Left lung (tissue), 10 donors: ENCODE results near the gene TIAM2. TPM values are rescaled to one million over a fixed set of nuclear protein-coding genes. Genes with fewer than 3 reads are reported as not detected.
A peak's percentile ranks its signal among the peaks of the same experiment; 100 is the strongest.

Experiments
- ATAC-seq: fragments of 200-7000 bp; cut with Tn5 transposase; one replicate; pipeline ENCODE4 v1.9.1; 2020; ENCODE audit warnings: moderate library complexity
- DNase-seq, 4 donors: peaks; one replicate each; pipeline ENCODE4 v3.0.0-alpha.2; 2013 to 2020
- H3K27ac ChIP-seq, 2 donors: fragments of 200-600 bp; sonication (generic) in 1 of 2; one replicate each; pipeline versions ENCODE4 v1.5.0 to v1.8.0; 2020 to 2021
- H3K27me3 ChIP-seq, 2 donors: fragments of 200-600 bp; sonication (generic) in 1 of 2; one replicate each; pipeline versions ENCODE4 v1.5.0 to v1.8.0; 2020 to 2021
- H3K36me3 ChIP-seq, 2 donors: fragments of 200-600 bp; sonication (generic) in 1 of 2; one replicate each; pipeline versions ENCODE4 v1.5.0 to v1.8.0; 2020 to 2021
- H3K4me1 ChIP-seq, 2 donors: fragments of 200-600 bp; one replicate each; pipeline ENCODE4 v1.8.0; 2021
- H3K4me3 ChIP-seq, 2 donors: fragments of 200-600 bp; sonication (generic) in 1 of 2; one replicate each; pipeline versions ENCODE4 v1.5.0 to v1.8.0; 2020 to 2021; ENCODE audit warnings: mild to moderate bottlenecking in 1 of 2
- H3K9me3 ChIP-seq, 2 donors: fragments of 200-600 bp; sonication (generic) in 1 of 2; one replicate each; pipeline versions ENCODE4 v1.5.0 to v1.8.0; 2020 to 2021
- CTCF ChIP-seq, 2 donors: fragments of 200-600 bp; sonication (generic) in 1 of 2; IDR thresholded peaks; one replicate each; pipeline versions ENCODE4 v1.5.0 to v1.8.0; 2021; ENCODE audit warnings: antibody characterized with exemption in 2 of 2
- intact Hi-C, 2 donors: fragments of 100-400 bp; cut with DNase I; formaldehyde crosslinking; loops; one replicate each; pipeline versions ENCODE4 v1.11.2 to v1.14.2; 2022
- polyA plus RNA-seq, 6 donors: library from polyadenylated mRNA; unstranded; fragments of 120-200 nt; gene quantifications; one replicate each; pipeline ENCODE4 v1.2.1, GENCODE V29; 2013; ENCODE audit not compliant: insufficient read length in 6 of 6
- total RNA-seq, 2 donors: library from RNA; stranded (reverse); fragmentation: NEBNext Ultra II Directional; extraction: Animal tissue kit (Norgen Biotek cat#: 25700); gene quantifications; one replicate each; pipeline ENCODE4 v1.2.1, GENCODE V29; 2021
- donor health status: DM: no; HTN: yes; CAD: no.
- donor health status: DM: no; HTN: no; CAD: no.

TIAM2 gene
- total and polyA plus RNA-seq, 8 donors: 6.9 to 25.0 (median 20.6) TPM

- no peaks in the 10 kb centered on the region for H3K9me3 ChIP-seq
- intact Hi-C loops: loop anchor here in 1 of 2 donors (5.0 kb wide), 1 partner anchor 60 kb away; no protein-coding TSS in a partner anchor
- peak overlapping the region in 1 of 2 donors; percentile 62 for H3K27ac ChIP-seq
- TF ChIP-seq CTCF (IDR thresholded peaks at IDR 0.05): no peak
- H3K27me3 ChIP-seq: no peaks in the 10 kb centered on the region
- H3K4me3 ChIP-seq: no peak overlapping the region
- DNase-seq: no peak
- no peak for ATAC-seq
- H3K36me3 ChIP-seq: no peaks in the 10 kb centered on the region
- no peaks in the 10 kb centered on the region for H3K4me1 ChIP-seq
Observed at GRCh38 chr6:155246825-155247224, 251.7 kb downstream of the TIAM2 start.

GRCh38 chr6:155247618-155248007, 252.5 kb downstream of the TIAM2 start:
- no peaks in the 10 kb centered on the region for H3K9me3 ChIP-seq
- H3K27ac ChIP-seq: peak overlapping the region; percentile 62 to 77
- H3K4me1 ChIP-seq: no peaks in the 10 kb centered on the region
- ATAC-seq: peak; percentile 70
- intact Hi-C loops: loop anchor here in 1 of 2 donors (5.0 kb wide), 1 partner anchor 60 kb away; no protein-coding TSS in a partner anchor
- TF ChIP-seq CTCF (IDR thresholded peaks at IDR 0.05): no peak
- H3K4me3 ChIP-seq: peak overlapping the region in 1 of 2 donors; percentile 10
- peaks cover 0 to 5% of the 10 kb centered on the region in 2 donors for H3K36me3 ChIP-seq
- peak in 1 of 4 donors; percentile 45 for DNase-seq
- no peaks in the 10 kb centered on the region for H3K27me3 ChIP-seq

GRCh38 chr6:155248008-155249001, 253.2 kb downstream of the TIAM2 start:
- Histone ChIP-seq H3K4me3 (peak overlapping the region in 1 of 2 donors; percentile 10), H3K36me3 (peaks cover 0 to 10% of the 10 kb centered on the region in 2 donors), H3K27ac (peak overlapping the region; percentile 62 to 77), H3K4me1 (no peaks in the 10 kb centered on the region), H3K27me3 (no peaks in the 10 kb centered on the region), H3K9me3 (no peaks in the 10 kb centered on the region)
- peak; percentile 39 to 56 for TF ChIP-seq CTCF (IDR thresholded peaks at IDR 0.05)
- DNase-seq (peak; percentile 53 to 83 (median 80)), ATAC-seq (peak; percentile 93)
- intact Hi-C loops: loop anchor here in 1 of 2 donors (5.0 kb wide), 1 partner anchor 61 kb away; no protein-coding TSS in a partner anchor

GRCh38 chr6:155250701-155251381, 255.7 kb downstream of the TIAM2 start:
- ATAC-seq (no peak), DNase-seq (no peak)
- Histone ChIP-seq H3K36me3 (peaks cover 0 to 27% of the 10 kb centered on the region in 2 donors), H3K27ac (no peak overlapping the region), H3K4me3 (no peak overlapping the region), H3K4me1 (no peaks in the 10 kb centered on the region), H3K27me3 (no peaks in the 10 kb centered on the region), H3K9me3 (no peaks in the 10 kb centered on the region)
- intact Hi-C loops: no loop called here
- TF ChIP-seq CTCF (IDR thresholded peaks at IDR 0.05): no peak
